GM21786 (cell line): ENCODE measurements around the gene SMIM45.
"Not testable (repeated sequence)": the region's sequence is repeated elsewhere in the genome, so short reads cannot be mapped to it uniquely, and the experiment has no call there.

Experiments
- ATAC-seq: cut with Tn5 transposase; IDR thresholded peaks from one replicate; pipeline ENCODE4 v1.9.1; 2021; ENCODE audit not compliant: unreplicated experiment

Gene SMIM45

GRCh38 chr22:41933411-41934177, 18.4 kb upstream of the SMIM45 start:
- ATAC-seq, result no peak

DNA sequence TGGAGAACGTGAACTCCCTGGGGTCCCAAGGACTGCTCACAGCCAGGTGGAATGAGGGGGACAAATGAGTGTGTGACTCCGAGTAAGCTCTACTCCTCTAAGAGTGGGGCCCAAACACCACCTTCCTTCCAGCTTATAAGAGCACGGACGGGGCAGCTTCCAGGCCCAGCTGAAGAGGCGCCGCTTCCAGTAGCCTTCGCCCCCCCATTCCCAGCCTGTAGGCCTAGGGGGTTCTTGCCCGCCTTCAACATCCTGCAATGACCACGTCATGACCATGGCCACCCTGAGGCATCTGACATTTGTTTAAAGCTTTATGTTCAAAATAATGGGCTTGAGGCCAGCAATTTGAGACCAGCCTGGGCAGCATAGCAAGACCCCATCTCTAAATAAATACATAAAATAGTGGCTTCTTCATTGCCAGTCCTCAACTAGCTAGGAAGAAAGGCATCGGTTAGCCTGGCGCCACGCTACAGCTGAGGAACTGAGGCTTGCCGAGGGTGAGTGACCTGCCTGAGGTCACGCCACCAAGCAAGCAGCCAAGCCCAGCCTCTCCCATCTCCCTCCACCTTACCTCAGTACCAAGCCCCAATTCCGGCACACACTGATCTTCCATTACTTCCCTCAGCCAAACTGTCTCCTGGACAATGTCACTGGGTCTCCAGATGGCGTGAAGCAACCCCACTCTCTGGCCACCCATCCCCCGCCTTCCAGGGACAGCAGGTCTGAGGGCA, 17.5 kb upstream of the SMIM45 start:
- no peak for ATAC-seq

DNA sequence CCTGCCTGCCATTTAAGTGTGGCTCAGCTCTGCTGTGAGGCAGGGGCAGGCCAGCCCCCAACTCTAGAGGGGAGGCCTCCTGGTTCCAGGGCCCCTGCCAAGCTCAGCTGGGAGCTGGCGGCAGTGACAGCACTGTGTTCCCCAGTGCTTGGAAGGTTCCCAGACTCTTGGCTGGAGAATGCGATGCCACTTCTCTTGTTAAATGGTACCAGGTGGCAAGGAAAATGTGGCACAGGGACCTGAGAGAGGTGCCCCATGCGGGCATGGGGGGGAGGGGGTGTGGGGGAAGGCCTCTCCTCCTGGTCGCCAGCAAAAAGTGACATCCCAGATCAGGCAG, 17.0 kb upstream of the SMIM45 start:
- no peak for ATAC-seq

DNA sequence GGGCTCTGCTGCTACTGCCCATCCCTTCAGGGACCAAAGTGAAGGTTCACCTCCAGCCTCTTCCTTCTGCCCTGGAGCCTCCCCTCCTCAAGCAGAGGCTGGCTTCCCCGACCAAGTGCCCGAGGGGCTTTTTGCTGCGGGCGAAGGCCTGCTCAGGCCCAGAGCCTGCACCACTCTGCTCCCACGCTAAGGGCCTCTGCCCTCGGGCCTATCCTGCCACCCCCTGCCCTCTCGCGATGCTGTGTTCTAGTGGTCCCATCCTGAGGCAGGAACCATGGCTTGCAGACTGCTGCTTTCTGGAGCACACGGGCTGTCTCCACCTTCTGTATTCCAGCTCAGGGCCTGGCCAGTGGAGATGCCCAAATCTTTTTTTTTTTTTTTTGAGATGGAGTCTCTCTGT, 16.4 kb upstream of the SMIM45 start:
- ATAC-seq, result no peak

DNA sequence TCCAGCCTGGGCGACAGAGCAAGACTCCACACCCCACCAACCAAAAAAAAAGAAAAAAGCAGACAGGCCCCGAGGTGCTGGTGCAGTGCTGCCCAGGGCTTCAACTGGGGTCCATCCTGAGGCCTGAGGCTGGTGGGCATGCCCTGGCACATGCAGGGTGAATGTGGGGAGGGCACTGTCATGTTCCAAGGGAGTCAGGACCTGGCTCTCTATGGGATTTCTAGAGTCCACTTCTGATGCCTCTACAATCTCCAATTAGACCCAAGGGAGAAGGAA, 15.1 kb upstream of the SMIM45 start:
- no peak for ATAC-seq

- peak; percentile 48 for ATAC-seq
Observed at GRCh38 chr22:41939981-41940831, 11.7 kb upstream of the SMIM45 start.

DNA sequence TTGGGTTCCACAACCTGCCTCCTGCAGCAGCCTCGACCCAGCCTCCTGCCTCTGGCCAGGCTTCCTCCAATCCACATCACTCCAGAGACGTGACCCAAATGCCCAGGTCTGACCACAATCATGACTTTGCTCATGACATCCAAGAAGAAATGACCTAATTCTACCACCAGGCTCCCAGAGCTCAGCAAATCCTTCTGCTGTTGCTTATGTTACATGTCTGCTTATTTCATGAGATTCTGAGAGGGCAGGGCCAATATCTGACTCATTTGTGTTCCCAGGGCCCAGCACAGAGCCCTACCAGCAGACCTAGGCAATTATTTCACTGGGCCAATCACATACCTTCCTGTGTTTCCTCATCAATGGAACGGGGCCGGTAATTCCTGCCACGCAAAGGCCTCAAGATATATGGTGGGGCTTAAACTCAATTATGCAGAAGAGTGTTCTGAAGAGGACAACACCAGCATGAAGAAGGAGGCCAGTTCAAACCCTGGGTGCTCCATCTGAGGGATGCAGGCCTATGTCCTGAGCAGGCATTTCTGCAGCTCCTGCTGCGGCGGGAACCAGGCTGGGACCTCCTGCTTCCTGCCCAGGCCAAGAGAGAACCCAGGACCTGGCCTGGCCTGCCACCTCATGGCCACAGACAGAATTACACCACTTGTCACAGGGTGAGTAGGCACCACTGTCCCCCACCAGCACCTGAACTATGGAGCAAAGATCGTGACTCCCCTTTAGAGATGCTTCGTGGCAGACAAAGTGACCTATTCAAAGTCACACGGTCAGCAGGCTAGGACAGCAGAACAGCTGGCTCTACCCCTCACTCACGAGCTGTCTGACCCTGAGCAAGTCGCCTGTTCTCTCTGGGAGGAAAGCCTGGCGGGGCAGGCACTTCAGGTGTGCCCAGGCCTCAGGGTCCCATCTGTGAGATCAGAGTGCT, 10.9 kb upstream of the SMIM45 start:
- no peak for ATAC-seq

DNA sequence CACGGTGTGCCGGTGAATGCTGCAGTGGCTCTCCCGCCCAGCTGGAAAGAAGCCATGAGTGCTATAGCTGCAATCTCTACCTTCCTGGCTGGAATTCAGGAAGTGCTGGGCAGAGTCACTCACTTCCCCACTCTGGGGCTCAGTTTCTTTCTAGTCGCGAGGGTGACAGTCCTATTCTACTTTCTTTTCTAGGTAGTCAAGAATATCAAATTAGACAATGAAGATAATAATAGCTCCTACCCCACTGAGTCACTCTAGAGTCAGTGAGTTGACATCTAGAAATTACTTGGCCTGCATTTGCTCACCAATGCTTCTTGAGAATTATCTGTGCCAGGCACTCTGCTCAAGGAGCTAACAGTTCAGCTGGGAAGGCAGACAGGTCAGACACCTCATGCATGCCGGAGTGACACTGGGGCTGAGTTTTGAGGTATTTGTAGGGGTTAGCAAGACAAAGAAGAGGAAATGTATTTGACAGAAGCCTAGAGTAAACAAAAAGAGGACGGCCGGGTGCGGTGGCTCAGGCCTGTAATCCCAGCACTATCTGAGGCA, 8.2 kb upstream of the SMIM45 start:
- ATAC-seq, result no peak

DNA sequence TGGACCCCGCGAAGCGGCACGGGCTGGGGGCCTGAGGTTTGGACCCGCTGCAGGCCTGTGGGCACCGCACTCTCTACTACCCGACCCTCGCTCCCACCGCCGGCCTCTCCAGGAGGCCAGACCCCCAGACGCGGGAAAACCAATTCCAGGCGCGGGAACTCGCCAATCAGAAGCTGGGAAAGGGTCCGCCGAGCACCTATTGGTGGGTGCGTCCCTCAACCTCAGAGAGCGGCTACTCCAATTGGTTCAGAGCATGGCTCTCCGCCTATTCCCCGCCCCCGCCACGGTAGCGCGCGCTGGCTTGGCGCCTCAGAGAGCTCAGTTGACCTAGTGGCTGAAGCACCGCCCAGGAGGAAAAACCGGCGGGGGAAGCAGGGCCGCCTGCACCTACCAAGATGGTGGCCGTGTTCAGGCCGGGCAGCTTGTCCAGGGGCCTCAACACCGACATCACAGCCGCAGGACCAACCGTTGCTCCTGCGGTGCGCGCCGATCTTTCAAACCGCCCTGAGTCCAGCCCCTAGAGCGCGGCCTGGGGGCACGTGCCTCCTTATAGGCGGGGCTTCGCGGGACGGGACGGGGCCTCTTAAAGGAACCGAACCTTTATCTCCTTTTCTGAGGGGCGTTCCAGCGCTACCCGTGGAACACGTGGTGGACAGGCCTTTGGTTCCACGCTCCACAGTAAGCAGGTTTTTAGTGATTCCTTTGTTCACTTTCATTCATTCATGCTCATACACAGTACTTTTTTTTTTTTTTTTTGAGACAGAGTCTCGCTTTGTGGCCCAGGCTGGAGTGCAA, 5.1 kb upstream of the SMIM45 start, which contains the start of gene CENPM:
CENPM (minus strand) TSS at position 524 of the 795 bp plus-strand sequence; CDS start at position 448, 76 bp downstream.
- peak; percentile 78 for ATAC-seq

GRCh38 chr22:41947424-41948080, 4.4 kb upstream of the SMIM45 start:
- ATAC-seq, result no peak

DNA sequence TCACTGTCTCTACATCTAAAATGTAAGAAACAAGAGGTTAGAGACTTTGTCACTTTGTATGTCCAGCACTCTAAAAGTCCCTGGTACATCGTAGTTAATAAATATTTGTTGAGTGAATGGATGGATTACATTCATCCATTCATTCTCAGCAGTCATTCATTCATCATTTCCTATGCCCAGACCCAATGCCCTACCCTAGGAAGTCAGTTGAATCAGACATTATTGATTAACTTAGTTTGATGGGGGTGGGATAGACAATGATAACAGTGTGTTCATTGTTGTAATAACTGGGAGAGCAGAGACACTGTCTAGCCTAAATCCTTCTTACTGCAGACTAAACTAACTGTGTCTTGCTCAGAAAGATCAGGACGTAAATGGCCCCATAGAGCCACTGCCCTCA, 3.8 kb upstream of the SMIM45 start:
- ATAC-seq, result no peak

- ATAC-seq, result not testable (repeated sequence)
Observed at GRCh38 chr22:41948928-41949296, 3.0 kb upstream of the SMIM45 start.

- ATAC-seq, result no peak
Observed at GRCh38 chr22:41949297-41949965, 2.5 kb upstream of the SMIM45 start.

DNA sequence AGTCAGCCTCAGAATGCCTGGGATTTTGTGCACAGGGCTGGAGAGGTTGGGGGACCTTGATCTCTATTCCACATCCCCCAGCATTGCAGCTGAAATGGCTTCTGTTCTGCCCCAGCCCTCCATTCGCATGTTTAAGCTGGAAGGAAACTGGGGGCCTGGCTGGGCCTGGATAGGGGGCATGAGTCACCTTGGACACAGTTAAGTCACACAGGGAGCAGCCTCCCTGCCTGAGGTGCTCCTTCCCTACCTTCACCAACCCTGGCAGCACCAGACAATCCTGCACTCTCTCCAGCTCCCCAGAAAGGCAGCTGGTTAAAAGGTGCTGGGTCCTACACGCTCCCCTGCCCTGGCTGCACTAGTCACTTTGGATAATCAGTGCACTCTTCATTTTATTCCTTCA, 763 bp downstream of the SMIM45 start:
- no peak for ATAC-seq

GRCh38 chr22:41957941-41958556, 6.1 kb downstream of the SMIM45 start:
- no peak for ATAC-seq

GRCh38 chr22:41963453-41964111, 11.6 kb downstream of the SMIM45 start:
- ATAC-seq, result no peak

- ATAC-seq, result no peak
Observed at GRCh38 chr22:41964112-41964491, 12.2 kb downstream of the SMIM45 start.

DNA sequence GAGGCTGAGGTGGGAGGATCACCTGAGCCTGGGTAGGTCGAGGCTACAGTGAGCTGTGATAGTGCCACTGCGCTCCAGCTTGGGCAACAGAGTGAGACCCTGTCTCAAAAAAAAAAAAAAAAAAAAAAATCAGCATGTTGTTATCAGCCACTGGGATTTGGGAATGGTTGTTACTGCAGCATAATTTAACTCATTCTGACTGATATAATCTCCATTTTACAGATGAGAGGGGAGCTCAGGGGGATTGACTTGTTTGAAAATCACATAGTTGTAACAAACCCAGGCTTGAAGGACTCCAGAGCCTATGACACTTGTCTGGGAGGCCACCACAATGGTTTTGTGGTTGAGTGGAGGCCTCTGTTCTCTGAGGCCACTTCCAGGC, 14.3 kb downstream of the SMIM45 start:
- no peak for ATAC-seq
